DOHH2 (cell line): ENCODE measurements around the gene FAM118A.

Source experiments
- EZH2phosphoT487 ChIP-seq: fragments of 200-600 bp; sonication (generic); IDR thresholded peaks from 2 replicates; pipeline ENCODE4 v1.6.1; 2017; ENCODE audit warnings: borderline replicate concordance, mild to moderate bottlenecking, antibody characterized with exemption, low read length, moderate library complexity, mixed read lengths
- TF ChIP-seq, protein P1 (sequence below): fragments of 200-600 bp; sonication (generic); IDR thresholded peaks from one replicate; pipeline ENCODE4 v1.5.1; 2014; ENCODE audit warnings: antibody characterized with exemption, mild to moderate bottlenecking, low read depth, low read length; ENCODE audit not compliant: poor library complexity, severe bottlenecking

DNA sequence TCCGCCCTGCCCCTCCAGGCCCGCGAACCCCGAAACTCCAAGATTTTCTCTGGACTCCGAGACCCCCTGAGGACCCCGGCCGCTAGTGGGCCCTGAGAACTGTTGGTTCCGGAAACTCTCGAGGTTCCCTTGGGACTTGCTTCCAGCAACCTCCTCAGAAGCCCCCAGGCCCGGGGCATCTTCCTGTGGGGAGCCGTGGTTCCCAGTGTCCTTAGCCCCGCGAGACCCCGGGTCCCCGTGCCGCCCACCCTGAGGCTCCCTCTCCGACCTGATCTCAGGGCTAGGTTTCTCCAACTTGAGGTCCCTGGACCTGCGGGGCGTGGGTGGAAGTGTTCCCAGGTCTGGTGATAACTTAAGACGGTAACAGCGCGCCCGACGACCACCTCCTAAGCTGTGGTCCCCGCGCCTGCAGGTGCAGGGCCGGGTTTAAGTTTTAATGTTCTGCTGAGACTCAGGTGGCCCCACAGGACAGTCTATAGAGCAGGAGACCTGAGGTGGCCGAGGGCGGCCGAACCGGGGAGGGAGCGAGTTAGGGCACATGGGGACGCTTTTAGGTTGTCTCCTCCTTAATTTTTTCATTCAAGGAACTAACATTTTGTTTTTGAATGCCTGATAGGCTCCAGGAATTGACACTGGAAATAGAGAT, 720 bp downstream of the FAM118A start:
- TF ChIP-seq, protein P1, sequence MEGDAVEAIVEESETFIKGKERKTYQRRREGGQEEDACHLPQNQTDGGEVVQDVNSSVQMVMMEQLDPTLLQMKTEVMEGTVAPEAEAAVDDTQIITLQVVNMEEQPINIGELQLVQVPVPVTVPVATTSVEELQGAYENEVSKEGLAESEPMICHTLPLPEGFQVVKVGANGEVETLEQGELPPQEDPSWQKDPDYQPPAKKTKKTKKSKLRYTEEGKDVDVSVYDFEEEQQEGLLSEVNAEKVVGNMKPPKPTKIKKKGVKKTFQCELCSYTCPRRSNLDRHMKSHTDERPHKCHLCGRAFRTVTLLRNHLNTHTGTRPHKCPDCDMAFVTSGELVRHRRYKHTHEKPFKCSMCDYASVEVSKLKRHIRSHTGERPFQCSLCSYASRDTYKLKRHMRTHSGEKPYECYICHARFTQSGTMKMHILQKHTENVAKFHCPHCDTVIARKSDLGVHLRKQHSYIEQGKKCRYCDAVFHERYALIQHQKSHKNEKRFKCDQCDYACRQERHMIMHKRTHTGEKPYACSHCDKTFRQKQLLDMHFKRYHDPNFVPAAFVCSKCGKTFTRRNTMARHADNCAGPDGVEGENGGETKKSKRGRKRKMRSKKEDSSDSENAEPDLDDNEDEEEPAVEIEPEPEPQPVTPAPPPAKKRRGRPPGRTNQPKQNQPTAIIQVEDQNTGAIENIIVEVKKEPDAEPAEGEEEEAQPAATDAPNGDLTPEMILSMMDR = no peak
- TF ChIP-seq EZH2phosphoT487 = no peak
